Measurements from ENCODE around the gene GNAQ.

GRCh38 chr9:78023003-78023741 lies 8.4 kb downstream of the GNAQ start:
- TF ChIP-seq CTCF (IDR thresholded peaks at IDR 0.05) = no peak
- TF ChIP-seq POLR2A (IDR thresholded peaks at IDR 0.05) = no peak
